HG02938 (cell line): ENCODE measurements around the gene DLGAP1.

Source experiments
- ATAC-seq: cut with Tn5 transposase; IDR thresholded peaks from one replicate; pipeline ENCODE4 v1.9.1; 2021; ENCODE audit warnings: mild to moderate bottlenecking, moderate library complexity; ENCODE audit not compliant: unreplicated experiment

Gene DLGAP1

GRCh38 chr18:3466872-3467271 is 988.2 kb downstream of the DLGAP1 start:
- ATAC-seq, result no peak

DNA sequence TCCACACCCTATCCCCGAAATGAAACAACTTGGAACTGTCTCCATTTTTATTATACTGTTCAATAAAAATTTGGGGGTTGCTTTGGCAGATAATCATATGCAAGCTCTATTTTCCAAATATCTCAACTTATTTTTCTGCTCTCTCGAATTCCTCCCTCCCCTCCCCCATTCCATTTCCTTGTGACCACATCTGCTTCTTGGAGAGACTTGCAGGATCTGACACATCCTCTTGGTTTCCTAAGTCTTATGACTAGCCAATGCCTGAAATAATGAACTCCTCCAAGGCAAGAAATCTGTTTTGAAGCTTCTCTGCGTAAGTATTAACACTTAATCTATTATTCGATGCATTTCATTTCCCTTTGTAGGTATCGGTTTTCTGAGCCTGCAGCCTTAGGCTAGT is 989.1 kb downstream of the DLGAP1 start:
- ATAC-seq, result no peak

GRCh38 chr18:3463051-3463450 is 992.1 kb downstream of the DLGAP1 start:
- ATAC-seq, result no peak

DNA sequence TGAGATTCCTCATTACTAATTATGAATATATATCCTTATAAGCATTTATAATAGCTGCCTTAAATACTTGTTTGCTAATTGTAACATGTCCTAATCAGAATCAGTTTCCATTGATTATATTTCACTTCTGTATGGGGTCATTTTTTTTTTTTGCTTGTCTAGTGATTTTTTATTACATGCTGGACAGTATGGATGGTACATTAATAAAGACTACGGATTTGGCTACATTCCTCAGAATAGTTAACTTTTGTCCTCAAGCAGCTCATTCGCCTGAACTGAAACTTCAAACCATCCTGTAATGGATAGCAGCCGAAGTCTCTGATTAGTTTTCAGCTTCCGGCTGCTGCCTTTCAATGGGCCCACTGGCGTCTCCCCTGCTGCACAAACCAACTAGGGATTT is 993.4 kb downstream of the DLGAP1 start:
- no peak for ATAC-seq

DNA sequence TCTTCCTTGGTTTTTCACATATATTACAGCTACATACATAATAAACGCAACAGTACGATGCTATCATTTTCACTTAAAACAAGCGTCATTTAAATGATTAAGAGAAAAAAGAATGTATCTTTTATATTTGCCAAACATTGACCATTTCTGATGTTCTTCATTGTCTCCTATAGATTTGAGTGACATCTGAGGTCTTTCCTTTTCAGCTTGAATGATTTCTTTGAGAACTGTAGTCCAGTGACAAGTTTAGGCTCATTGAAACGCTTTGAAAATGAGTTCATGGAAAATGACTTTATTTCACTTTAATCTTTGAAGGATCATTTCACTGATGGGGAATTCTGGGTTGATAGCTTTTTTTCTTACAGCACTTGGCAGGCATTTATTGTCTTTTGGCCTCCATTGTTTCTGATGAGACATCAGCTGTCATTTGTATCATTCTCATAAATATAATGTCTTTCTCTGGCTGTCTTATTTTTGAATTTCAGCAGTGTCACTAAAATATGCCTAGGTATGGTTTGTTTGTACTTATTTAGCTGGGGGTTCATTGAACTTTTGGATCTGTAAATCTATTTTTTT is 994.2 kb downstream of the DLGAP1 start:
- ATAC-seq, result no peak

GRCh38 chr18:3458952-3459853 is 995.9 kb downstream of the DLGAP1 start:
- ATAC-seq, result no peak

DNA sequence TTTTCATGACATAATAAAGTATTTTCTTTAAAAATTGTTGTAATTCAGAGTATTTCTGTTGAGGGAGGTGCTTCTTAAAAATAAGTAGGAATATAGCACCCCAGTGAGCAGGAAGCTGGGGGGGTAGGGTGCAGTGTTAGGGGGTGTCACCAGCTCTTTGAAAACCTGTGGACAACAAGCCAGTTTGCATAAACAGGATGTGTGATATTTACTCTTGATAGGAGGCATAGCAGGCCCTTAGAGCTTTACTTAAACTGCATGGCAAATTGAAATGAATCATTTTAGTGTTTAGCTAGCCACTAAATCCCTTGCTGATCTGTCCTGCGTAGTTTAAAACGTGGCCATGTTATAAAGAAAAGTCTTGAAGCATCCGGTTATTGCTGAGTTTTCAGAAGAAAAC is 996.7 kb downstream of the DLGAP1 start:
- no peak for ATAC-seq

DNA sequence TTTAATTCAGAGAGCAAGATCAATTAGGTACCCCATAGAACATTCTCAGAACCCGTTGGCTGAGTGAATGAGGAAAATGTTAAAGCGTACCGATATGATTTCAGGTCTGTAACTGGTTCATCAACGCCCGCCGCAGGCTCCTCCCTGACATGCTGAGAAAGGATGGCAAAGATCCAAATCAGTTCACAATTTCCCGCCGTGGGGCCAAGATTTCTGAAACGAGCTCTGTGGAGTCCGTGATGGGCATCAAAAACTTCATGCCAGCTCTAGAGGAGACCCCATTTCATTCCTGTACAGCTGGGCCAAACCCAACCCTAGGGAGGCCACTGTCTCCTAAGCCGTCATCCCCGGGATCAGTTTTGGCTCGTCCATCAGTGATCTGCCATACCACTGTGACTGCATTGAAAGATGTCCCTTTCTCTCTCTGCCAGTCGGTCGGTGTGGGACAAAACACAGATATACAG is 997.8 kb downstream of the DLGAP1 start:
- no peak for ATAC-seq

DNA sequence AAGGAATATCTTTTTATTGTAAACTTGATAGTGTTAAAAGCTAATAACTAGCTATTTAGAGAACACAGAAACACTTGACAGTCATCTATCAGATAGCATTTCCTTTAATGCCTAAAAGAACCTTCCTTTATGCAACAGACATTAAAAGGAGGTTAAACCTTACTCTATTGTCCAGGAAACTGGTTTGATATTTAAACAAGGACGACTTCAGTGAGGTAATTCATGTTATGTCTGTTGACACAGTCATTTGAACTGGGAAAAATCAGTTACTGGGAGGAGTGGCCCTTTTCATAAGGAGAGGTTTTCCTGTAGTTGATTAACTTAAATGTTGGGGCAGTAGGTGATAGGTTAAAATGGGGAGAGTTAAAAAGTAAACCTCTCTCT is 998.4 kb downstream of the DLGAP1 start:
- ATAC-seq, result no peak

DNA sequence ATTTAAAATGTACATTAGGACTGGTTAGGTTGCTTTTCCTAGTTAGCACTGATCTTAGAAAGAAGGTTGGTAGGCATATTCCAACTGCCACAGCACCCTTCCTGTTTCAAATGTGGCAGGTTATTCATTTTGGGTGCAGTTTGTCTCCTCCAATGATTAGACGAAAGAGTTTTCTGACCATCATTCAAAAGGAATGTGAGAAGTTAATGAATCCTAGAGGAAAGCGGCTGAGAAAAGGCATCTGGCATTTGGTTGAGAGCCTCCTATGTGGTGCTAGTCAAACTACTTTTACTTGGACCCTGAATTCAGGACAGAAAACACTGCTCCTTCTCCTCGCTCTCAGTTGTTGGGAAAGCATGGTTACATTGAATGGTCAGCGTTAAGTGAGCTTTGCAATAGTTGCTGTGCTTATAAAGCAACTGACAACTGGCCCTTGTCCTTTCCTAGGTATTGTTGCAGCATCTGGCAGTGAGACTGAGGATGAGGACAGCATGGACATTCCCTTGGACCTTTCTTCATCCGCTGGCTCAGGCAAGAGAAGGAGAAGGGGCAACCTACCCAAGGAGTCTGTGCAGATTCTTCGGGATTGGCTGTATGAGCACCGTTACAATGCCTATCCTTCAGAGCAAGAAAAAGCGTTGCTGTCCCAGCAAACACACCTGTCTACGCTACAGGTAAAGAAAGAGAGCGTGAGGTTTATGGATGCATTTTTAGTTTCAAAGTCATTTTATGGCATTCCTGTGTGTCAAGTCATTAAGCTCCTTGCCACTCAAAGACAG is 999.0 kb downstream of the DLGAP1 start:
- no peak for ATAC-seq

- ATAC-seq, result no peak
These were observed 999.9 kb downstream of the DLGAP1 start for GRCh38 chr18:3455090-3455635.

DNA sequence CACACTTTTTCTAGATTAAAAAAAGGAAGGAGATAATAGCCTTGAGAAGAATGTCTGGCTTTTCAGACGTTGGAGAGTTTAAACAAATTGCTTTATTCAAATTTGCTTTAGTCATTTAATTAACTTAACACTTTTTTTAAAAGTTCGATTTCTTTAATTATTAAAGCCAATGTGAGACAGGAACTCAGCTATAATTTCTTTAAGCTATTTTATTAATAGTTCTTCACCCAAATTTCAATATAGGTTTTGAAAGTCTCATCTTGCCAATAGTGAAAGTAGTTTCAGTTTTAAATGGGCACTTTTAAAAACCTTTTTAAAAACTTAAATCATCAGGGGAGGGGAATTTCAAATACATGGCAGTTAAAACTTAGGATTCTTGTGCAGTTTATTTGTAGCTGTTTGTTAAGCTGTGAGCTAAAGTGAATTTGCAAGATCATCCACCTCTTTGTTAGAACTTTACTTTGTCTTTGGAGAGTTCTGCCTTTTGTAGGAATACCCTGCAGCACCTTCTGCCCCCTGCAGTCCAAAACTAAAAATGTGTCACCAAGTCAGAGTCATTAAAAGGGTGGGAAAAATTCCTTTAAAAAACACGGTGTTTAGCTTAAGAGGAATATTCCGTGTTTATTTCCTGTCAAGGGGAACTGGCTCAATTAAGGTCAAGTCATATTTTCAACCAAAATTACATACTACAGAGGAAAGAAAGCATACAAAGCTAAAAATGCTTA is 1000.6 kb downstream of the DLGAP1 start:
- ATAC-seq, result no peak

DNA sequence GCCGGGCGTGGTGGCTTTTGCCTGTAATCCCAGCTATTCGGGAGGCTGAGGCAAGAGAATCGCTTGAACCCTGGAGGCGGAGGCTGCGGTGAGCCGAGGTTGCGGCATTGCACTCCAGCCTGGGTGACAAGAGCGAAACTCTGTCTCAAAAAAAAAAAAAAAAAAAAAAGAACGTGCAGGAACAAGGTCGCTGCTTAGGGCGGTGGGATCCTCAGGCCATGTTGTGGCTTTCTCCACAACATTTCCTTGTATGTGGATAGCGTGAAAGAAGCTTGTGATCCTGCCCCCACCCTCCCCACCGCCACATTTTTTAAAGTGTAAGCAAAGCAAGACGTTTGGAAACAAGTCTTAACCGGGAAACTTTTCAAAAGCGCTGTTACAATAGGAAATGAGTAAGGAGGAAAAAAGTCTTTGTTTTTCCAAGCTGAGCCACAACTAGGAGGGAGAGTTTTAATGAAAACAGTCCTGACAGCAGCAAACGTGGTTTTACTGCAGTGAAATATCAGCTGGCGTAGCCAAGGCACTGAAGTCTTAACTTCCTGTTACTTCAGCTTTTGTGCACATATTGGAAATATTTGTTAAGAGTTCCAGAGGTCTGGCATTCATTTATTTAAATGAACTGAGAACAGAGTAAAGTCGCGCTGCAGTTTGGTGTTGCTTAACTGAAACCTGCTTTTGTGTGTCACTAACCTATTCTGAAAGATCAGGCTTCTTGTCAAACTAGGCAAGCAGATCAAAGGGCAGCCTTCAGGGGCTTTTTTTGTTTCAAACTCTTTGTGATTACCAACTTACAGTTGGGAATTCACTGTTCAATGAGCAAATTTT is 1001.4 kb downstream of the DLGAP1 start:
- no peak for ATAC-seq

GRCh38 chr18:3452750-3453539 is 1002.2 kb downstream of the DLGAP1 start:
- ATAC-seq, result no peak

DNA sequence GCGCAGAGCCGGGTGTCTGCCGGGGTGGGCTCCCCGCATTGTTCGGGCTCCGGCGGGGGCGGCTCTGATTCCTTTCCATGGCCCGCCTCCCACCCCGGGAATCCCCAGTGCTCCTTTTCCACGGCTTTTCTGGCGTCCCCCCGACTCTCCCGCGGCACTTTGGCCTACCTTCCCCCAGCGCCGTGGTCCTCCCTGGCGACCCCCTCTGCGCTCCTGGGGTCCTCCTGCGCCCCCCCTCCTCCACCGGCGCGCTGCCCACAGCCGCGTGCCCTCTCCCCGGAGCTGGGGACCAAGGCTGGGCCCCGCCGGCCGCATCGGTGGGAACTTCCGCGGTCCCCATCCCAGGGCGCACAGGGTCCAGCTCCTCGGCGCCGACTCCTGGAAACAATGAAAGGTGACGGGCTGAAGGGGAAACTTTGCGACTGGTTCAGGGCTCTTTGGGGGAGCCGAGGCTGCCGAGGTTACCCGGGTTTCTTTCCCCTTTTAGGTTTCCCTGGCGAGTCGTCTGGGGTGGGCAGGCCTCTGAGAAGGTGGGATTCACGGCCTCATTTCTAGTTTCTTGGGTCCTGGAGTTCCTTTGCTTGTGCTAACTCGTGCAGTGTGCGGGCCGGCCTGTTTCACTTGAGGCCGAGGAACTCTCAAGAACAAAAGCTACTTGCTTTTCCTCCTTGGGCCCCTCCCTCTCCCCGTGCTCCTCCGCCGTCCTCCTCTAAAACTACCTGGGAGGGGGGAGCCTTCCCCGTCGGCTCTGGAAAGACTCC is 1002.9 kb downstream of the DLGAP1 start:
- no peak for ATAC-seq

GRCh38 chr18:3451183-3451988 is 1003.7 kb downstream of the DLGAP1 start:
- ATAC-seq, result no peak

GRCh38 chr18:3450799-3451182 is 1004.3 kb downstream of the DLGAP1 start:
- no peak for ATAC-seq
